Occipital lobe (tissue), 2 donors: ENCODE data around the gene POU3F3. TPM values are rescaled to one million over a fixed set of nuclear protein-coding genes. Genes with fewer than 3 reads are reported as not detected.

Source experiments
- DNase-seq: peaks from one replicate; lab custom pipeline; 2025; lab: John Stamatoyannopoulos, UW
- total RNA-seq: library from RNA; depleted of rRNA; stranded (reverse); fragments of >200 nt; gene quantifications from one replicate; pipeline ENCODE4 v1.2.3, GENCODE V29; 2014

Gene POU3F3
- total RNA-seq, 1 donor from 2014 or later: 274 TPM

GRCh38 chr2:104860451-104860790 is 6.5 kb downstream of the POU3F3 start:
- no peak for DNase-seq

GRCh38 chr2:104861351-104862057 is 7.6 kb downstream of the POU3F3 start:
- no peak for DNase-seq

- DNase-seq: peak; percentile 65
Measured at GRCh38 chr2:104862058-104862941, 8.4 kb downstream of the POU3F3 start.

GRCh38 chr2:104863146-104863467 is 9.2 kb downstream of the POU3F3 start:
- DNase-seq: no peak

GRCh38 chr2:104863468-104864279 is 9.8 kb downstream of the POU3F3 start:
- DNase-seq: peak; percentile 41

GRCh38 chr2:104864280-104865095 is 10.6 kb downstream of the POU3F3 start:
- DNase-seq: no peak

- DNase-seq: no peak
Measured at GRCh38 chr2:104865096-104865470, 11.2 kb downstream of the POU3F3 start.

GRCh38 chr2:104866122-104866864 is 12.4 kb downstream of the POU3F3 start:
- DNase-seq: no peak

- DNase-seq: peak; percentile 50
Measured at GRCh38 chr2:104866883-104867812, 13.2 kb downstream of the POU3F3 start.

GRCh38 chr2:104867813-104868504 is 14.0 kb downstream of the POU3F3 start:
- DNase-seq: peak; percentile 69

- DNase-seq: no peak
Measured at GRCh38 chr2:104868505-104868866, 14.6 kb downstream of the POU3F3 start.

GRCh38 chr2:104870100-104870975 is 16.4 kb downstream of the POU3F3 start:
- no peak for DNase-seq

GRCh38 chr2:104871649-104871971 is 17.7 kb downstream of the POU3F3 start:
- peak; percentile 47 for DNase-seq

- DNase-seq: peak; percentile 56
Measured at GRCh38 chr2:104871972-104872865, 18.3 kb downstream of the POU3F3 start.

GRCh38 chr2:104872866-104873688 is 19.2 kb downstream of the POU3F3 start:
- DNase-seq: peak; percentile 83

GRCh38 chr2:104873689-104874054 is 19.8 kb downstream of the POU3F3 start:
- DNase-seq: no peak
